GM19239 (cell line): ENCODE data around the gene ZSWIM2.
"Not testable (repeated sequence)": the region's sequence is repeated elsewhere in the genome, so short reads cannot be mapped to it uniquely, and the experiment has no call there.

Experiments
- DNase-seq: peaks from one replicate; pipeline ENCODE4 v3.0.0; 2011; ENCODE audit warnings: low spot score; ENCODE audit not compliant: insufficient read length
- FAIRE-seq: peaks from 2 replicates; lab custom pipeline; 2011; peaks lifted over from hg19 to GRCh38; lab: Jason Lieb, UNC

Gene ZSWIM2, protein sequence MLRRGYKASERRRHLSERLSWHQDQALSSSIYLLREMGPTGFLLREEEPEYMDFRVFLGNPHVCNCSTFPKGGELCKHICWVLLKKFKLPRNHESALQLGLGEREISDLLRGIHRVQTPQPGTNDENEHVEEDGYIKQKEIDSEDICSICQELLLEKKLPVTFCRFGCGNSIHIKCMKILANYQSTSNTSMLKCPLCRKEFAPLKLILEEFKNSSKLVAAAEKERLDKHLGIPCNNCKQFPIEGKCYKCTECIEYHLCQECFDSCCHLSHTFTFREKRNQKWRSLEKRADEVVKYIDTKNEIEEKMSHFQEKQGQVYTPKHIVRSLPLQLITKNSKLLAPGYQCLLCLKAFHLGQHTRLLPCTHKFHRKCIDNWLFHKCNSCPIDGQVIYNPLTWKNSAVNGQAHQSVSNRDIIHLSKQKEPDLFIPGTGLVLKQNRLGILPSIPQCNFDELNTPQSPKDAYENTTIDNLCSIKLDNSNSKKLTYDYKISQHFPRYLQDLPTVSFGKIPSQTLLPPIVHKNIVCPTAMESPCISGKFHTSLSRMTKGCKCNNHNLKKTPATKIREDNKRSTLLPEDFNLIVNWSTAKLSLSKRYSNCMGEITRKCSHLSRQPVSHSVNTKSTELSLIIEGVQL

GRCh38 chr2:186848873-186849578, at the start of gene ZSWIM2:
TSS of gene ZSWIM2 (minus strand) at chr2:186849170. CDS start at chr2:186849130, 40 bp downstream.
- FAIRE-seq = no peak
- no peak for DNase-seq

- FAIRE-seq, DNase-seq: not testable (repeated sequence)
Measured at GRCh38 chr2:186896220-186896619, 47.2 kb upstream of the ZSWIM2 start.

- DNase-seq = no peak
Measured at GRCh38 chr2:186895451-186895850, 46.5 kb upstream of the ZSWIM2 start.

GRCh38 chr2:186894478-186894877, 45.5 kb upstream of the ZSWIM2 start:
- FAIRE-seq = no peak
- no peak for DNase-seq

More at GRCh38 chr2:186895451-186895850, 46.5 kb upstream of the ZSWIM2 start:
- no peak for FAIRE-seq

DNA sequence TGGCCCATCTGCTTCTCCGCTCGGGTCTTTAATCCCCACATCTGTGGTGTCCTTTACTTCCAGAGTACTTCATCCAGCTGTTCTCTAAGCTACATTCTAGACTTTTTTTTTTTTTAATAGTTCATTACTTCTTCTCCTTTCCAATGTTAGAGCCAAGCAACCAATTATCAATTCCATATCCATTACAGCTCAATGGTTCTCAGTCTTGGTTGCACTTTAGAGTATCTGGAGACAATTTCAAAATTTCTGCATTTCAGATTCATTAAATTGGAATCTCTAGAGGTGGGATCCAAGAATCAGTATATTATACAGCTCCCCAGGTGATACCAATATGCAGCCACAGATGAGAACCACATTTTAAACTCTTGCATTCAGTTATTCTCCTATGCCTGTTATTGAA, 43.9 kb upstream of the ZSWIM2 start:
- DNase-seq (no peak), FAIRE-seq (no peak)

- FAIRE-seq (no peak), DNase-seq (no peak)
Measured at GRCh38 chr2:186891185-186891621, 42.2 kb upstream of the ZSWIM2 start.

DNA sequence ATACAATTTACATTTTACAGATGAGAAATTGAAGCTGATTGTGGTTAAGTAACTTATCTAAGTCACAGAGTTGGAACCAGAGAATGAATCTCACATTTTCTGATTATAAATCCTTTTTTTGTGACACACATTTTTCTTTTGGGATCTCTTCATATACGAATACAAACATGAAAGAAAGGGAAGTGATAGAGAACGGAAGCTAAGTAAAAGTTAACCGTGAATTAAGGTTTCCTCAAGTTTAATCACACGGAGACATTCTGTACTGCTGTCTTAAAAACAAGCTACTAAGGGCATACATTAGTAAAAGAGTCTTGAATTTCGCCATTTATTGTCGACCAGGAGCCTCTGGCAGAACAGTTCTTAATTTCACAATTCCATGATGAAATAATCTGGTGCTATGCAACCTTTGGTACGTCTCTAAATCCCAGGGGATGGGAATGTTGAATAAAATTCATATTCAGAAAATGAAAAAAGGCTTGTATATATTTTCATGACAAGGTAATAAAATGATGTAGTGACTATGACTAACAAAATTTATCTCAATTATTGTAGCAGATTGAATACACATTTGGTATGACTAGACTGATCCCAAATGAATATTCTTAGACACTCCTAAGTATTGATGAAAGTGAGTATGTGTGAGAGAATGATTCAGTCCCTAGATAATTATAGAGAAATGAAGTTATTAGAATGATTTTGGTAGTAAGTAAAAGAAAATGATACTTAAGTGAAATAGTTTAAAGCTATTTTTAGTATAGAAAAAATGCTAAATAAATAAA, 40.3 kb upstream of the ZSWIM2 start:
- FAIRE-seq (no peak), DNase-seq (no peak)

DNA sequence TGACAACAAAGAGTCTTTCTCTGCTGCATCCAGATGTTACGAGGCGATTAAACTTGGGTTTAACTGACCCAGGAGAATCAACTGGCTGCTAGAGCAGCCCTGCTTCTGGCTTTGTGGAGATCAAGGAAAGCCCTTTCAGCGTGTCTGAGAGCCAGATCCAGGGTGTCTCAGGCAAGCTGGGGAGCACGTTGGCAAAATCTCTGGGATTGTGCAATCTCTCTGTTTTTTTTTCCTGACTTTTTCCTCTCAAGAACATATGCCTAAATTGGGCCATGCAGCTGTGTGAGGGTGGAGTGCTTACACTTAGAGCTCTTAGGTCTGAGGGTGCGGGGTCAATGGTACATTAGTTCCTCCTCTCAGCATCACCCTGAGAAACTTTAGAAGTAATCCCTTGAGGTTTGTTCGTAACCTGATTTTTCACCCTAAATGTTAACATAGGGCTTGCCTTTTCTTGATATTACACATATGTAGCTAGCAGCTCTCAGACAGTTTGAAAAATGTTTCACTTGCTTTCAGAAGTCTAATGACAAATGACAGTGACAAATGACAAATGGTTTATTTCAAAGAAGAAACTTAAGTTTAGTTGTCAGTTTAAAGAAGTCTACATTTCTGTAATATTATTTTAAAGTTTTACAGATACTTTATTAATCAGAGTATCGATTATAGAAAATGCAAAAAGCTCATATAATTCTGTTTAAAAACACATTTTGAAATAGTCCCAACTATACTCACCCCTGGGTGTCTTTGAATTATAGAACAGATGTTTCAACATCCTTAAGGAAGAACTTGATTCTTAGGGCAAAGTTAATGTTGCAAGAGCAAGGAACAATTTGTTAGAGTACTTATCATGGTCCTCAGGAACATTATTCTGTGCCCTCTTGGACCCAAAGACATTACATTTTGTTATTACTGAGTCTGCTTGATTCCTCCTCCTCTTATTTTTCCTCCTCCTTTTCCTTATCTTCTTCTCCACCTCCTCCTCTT, 38.4 kb upstream of the ZSWIM2 start:
- no peak for DNase-seq

DNA sequence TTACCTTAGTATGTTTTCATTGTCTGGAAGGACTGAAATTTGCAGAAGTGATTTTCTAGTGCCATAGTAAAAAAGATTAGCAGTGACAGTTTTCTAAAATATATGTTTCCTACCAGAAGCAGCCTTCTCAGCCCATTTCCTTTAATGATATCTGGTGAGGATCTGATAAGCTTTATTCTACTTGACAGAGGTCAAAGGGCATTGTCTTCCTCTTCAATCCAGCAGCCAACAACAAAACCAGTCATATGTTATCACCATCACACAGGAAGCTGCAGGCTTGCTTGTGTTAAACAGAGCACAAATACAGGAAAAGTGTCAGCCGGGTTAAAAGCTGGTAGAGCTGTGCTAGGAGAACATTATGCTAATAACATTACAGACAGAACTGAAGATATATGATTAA, 35.6 kb upstream of the ZSWIM2 start:
- FAIRE-seq = no peak
- no peak for DNase-seq

More for the DNA sequence above, 38.4 kb upstream of the ZSWIM2 start:
- FAIRE-seq = no peak

DNA sequence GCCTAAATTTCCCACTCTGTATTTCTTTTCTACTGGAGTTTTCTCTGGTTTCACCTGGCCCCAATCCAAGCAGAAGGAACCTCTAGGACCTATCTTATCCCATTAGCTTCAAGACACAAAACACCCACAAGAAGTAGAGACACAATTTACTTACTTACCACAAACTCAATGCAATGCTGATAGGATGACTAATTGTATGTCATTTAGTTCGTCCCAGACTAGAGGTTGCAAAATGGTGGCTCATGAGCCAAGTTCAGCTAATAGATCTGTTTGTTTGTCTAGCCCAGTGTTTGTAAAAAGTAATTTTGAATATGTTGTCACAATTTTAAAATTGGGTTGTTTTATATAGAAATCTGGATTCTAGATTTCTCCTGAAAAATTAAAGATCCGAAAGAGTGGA, 34.7 kb upstream of the ZSWIM2 start:
- FAIRE-seq (no peak), DNase-seq (no peak)

GRCh38 chr2:186882511-186883071, 33.6 kb upstream of the ZSWIM2 start:
- no peak for DNase-seq
- FAIRE-seq = no peak

GRCh38 chr2:186881660-186882059, 32.7 kb upstream of the ZSWIM2 start:
- no peak for FAIRE-seq
- DNase-seq = no peak

DNA sequence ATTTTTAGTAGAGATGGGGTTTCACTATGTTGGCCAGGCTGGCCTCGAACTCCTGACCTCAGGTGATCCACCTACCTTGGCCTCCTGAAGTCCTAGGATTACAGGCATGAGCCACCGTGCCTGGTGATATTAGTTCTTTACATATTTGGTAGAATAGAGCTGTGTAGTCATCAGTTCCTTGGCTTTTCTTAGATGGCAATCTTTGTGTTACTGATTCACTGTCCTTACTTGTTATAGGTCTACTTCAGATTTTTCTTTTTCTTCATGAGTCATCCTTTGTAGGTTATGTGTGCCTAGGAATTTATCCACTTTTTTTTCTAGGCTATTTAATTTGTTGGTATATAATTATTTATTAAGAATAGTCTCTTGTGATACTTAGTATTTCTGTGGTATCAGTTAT, 30.3 kb upstream of the ZSWIM2 start:
- DNase-seq (no peak), FAIRE-seq (no peak)

GRCh38 chr2:186874713-186875112, 25.7 kb upstream of the ZSWIM2 start:
- no peak for DNase-seq
- FAIRE-seq = no peak

GRCh38 chr2:186871881-186872280, 22.9 kb upstream of the ZSWIM2 start:
- DNase-seq (no peak), FAIRE-seq (no peak)

GRCh38 chr2:186868344-186868743, 19.4 kb upstream of the ZSWIM2 start:
- DNase-seq = no peak
- no peak for FAIRE-seq

DNA sequence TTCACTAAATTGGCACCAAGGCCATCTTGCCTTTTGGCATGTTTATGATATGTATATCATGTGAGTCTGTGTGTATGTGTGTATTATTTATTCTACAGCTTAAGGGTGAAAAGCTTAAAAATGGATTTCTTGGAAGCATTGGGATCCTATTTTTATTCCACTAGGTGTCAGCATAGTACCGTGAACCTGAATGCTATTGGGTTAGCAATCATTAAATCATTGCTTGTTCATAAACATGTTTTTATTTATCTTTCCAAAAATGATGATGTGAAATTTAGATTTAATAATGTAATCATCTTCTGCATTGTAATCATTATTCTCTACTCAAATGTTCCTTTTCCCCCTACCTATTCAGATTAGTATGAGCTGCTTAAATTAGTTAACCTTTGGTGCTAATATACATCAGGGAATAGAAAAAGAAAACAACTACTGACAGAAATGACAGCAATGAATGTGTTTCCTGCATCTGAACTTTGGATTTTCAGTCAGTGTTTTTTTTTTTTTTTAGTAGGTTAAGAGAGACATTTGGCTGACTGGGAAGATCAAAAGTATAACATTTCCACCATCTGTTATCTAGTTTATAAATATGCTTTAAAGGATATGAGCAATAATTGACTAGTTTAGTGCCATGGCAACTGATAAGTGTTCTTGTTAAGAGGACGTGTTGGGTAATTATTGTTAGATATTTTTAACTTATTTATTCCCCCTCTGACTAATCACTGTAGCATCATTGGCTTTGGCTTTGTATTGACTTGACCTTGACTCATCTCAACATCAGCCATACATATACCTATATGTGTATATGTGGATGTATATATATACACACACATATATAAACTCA, 14.1 kb upstream of the ZSWIM2 start:
- DNase-seq (no peak), FAIRE-seq (no peak)

- no peak for FAIRE-seq
- no peak for DNase-seq
Measured at GRCh38 chr2:186855216-186855615, 6.2 kb upstream of the ZSWIM2 start.
